A549 (cell line): ENCODE data around the gene SLC24A3.

Experiments
- CHD2 ChIP-seq: fragments of 150-350 bp; IDR thresholded peaks from 2 replicates; pipeline ENCODE4 v1.6.1; 2014; ENCODE audit warnings: low read length; ENCODE audit not compliant: partially characterized antibody
- CTCF ChIP-seq: fragments of >200 bp; sonication (Bioruptor Twin); formaldehyde crosslinking; IDR thresholded peaks from 3 replicates; pipeline ENCODE4 v1.5.1; 2016
- GATA3 ChIP-seq: IDR thresholded peaks from 2 replicates; pipeline ENCODE4 v1.6.1; 2012; ENCODE audit warnings: borderline replicate concordance
- POLR2A ChIP-seq: IDR thresholded peaks from 2 replicates; pipeline ENCODE4 v1.6.1; 2012; ENCODE audit warnings: mild to moderate bottlenecking, low read length
- RAD21 ChIP-seq, 2 experiments: fragments of >200 bp in 1 of 2; sonication (Bioruptor Twin) in 1 of 2; formaldehyde crosslinking in 1 of 2; IDR thresholded peaks in 1 of 2; conservative IDR thresholded peaks in 1 of 2; 2 replicates in 1 of 2; 3 replicates in 1 of 2; pipeline ENCODE4 v1.6.1; 2012 to 2018; ENCODE audit warnings: inconsistent platforms in 1 of 2
- RCOR1 ChIP-seq: fragments of 150-350 bp; IDR thresholded peaks from 2 replicates; pipeline ENCODE4 v1.6.1; 2014; ENCODE audit warnings: antibody characterized with exemption, low read length, low read depth
- SREBF2 ChIP-seq: fragments of 450-650 bp; IDR thresholded peaks from 2 replicates; pipeline ENCODE4 v1.6.1; 2014; ENCODE audit warnings: mild to moderate bottlenecking, moderate library complexity

DNA sequence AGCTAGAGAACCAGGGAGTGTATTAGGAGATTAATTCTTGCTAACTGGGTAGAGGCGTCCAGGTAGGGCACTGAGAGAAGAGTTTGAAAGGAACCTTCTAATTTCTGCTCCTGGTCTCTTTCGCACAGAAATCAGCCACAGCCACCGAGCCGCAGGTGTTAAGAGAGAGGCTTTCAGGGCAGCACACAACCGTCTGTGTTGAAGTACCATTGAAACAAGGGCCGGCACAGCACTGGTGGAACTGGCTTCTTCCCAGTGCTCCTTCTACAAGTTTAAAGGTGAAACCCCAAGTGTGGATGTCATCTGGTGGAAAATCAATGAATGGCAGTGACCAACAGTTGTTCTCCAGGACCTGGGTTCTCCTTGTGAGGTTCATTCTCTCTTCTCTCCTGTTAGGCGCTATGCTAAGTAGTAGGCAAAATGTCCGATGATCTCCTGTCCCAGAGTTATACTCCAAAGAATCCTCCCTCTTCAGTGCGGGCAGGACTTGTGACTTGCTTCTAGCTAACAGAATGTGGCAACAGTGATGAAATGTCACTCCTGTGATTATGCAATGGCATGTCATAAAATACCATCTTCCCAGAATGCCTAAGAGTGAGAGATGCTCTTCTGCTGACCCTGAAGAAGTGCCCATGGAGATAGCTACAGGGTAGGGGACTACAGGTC is 530.7 kb downstream of the SLC24A3 start:
- TF ChIP-seq POLR2A (no peak), CHD2 (no peak), GATA3 (no peak), SREBF2 (no peak), CTCF (no peak), RCOR1 (no peak), RAD21 (conservative IDR thresholded peaks at IDR 0.05 in 1 of 2, IDR thresholded peaks at IDR 0.05 in 1 of 2) (no peak)
